IPS DF 19.7 (cell line): ENCODE measurements around the gene PPFIBP2.

Source experiments
- DNase-seq: peaks from one replicate; pipeline ENCODE4 v3.0.0-alpha.2; 2013; ENCODE audit warnings: low read depth, low spot score

Gene PPFIBP2

GRCh38 chr11:7665473-7666291 is 151.9 kb downstream of the PPFIBP2 start:
- DNase-seq = no peak

GRCh38 chr11:7666292-7666866 is 152.6 kb downstream of the PPFIBP2 start:
- DNase-seq = no peak

- no peak for DNase-seq
Observed at GRCh38 chr11:7667460-7667859, 153.7 kb downstream of the PPFIBP2 start.

- no peak for DNase-seq
Observed at GRCh38 chr11:7668464-7668863, 154.7 kb downstream of the PPFIBP2 start.

- no peak for DNase-seq
Observed at GRCh38 chr11:7668911-7669310, 155.1 kb downstream of the PPFIBP2 start.

- DNase-seq = no peak
Observed at GRCh38 chr11:7670641-7671040, 156.8 kb downstream of the PPFIBP2 start.

- DNase-seq = no peak
Observed at GRCh38 chr11:7671347-7672215, 157.8 kb downstream of the PPFIBP2 start.

GRCh38 chr11:7672276-7672959 is 158.6 kb downstream of the PPFIBP2 start:
- no peak for DNase-seq

- DNase-seq = no peak
Observed at GRCh38 chr11:7672960-7673723, 159.3 kb downstream of the PPFIBP2 start, which contains the start of gene CYB5R2. Gene CYB5R2 (minus strand): TSS chr11:7673500. CDS start chr11:7672825, 675 bp downstream.

GRCh38 chr11:7673724-7674434 is 160.1 kb downstream of the PPFIBP2 start:
- DNase-seq = no peak

- DNase-seq = no peak
Observed at GRCh38 chr11:7675631-7676030, 161.8 kb downstream of the PPFIBP2 start.

GRCh38 chr11:7677071-7677470 is 163.3 kb downstream of the PPFIBP2 start:
- DNase-seq = no peak

- DNase-seq = no peak
Observed at GRCh38 chr11:7677796-7678201, 164.0 kb downstream of the PPFIBP2 start.

GRCh38 chr11:7683571-7683970 is 169.8 kb downstream of the PPFIBP2 start:
- DNase-seq = no peak

- no peak for DNase-seq
Observed at GRCh38 chr11:7686761-7687160, 173.0 kb downstream of the PPFIBP2 start.

- DNase-seq = no peak
Observed at GRCh38 chr11:7687386-7687785, 173.6 kb downstream of the PPFIBP2 start.

- no peak for DNase-seq
Observed at GRCh38 chr11:7688238-7688826, 174.5 kb downstream of the PPFIBP2 start.

GRCh38 chr11:7689239-7689638 is 175.4 kb downstream of the PPFIBP2 start:
- no peak for DNase-seq

GRCh38 chr11:7690648-7691047 is 176.8 kb downstream of the PPFIBP2 start:
- no peak for DNase-seq
